Skin epidermis (tissue), 12 donors: ENCODE results near the gene CCDC142.
"Not testable (repeated sequence)": the region's sequence is repeated elsewhere in the genome, so short reads cannot be mapped to it uniquely, and the experiment has no call there.

Source experiments
- H3K27ac ChIP-seq, 21 experiments: fragments of 200-600 bp; sonication (generic) in 11 of 21; one replicate each; pipeline ENCODE4 v1.5.0; 2020; ENCODE audit warnings: mild to moderate bottlenecking in 3 of 21, inconsistent platforms in 2 of 21, moderate library complexity in 2 of 21
- H3K4me3 ChIP-seq, 7 experiments: fragments of 200-600 bp; sonication (generic) in 2 of 7; one replicate each; pipeline ENCODE4 v1.5.0; 2020; ENCODE audit warnings: inconsistent platforms in 2 of 7, mild to moderate bottlenecking in 2 of 7, moderate library complexity in 1 of 7

CCDC142 gene

GRCh38 chr2:74481431-74481830 lies 1.4 kb downstream of the CCDC142 start:
- Histone ChIP-seq H3K27ac (peak overlapping the region in 12 of 21 experiments; percentile 76 to 96 (median 88)), H3K4me3 (peak overlapping the region; percentile 72 to 96 (median 85))

- no peak overlapping the region for H3K27ac ChIP-seq
- H3K4me3 ChIP-seq: no peak overlapping the region
These were observed 7.9 kb downstream of the CCDC142 start for GRCh38 chr2:74474899-74475298.

DNA sequence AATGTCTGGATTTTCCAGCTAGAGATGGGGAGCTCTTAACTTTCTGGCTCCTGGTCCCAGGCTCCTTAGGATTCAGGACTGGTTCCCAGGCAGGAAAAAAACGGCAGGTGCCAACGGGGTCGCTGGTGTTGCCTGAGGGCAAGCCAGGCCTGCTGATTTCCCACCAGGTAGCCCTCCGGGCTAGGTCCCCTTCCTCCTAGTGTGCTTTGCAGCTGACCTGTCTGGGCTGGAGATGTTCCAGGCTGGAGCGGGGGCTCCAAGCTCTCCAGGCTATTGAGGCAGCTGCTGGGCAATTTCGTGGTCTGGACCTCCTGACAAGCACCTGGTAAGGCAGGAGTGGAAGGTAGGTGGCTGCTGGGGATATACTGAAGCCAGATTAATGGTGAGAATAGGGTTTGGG lies 8.3 kb downstream of the CCDC142 start:
- no peak overlapping the region for H3K4me3 ChIP-seq
- no peak overlapping the region for H3K27ac ChIP-seq

DNA sequence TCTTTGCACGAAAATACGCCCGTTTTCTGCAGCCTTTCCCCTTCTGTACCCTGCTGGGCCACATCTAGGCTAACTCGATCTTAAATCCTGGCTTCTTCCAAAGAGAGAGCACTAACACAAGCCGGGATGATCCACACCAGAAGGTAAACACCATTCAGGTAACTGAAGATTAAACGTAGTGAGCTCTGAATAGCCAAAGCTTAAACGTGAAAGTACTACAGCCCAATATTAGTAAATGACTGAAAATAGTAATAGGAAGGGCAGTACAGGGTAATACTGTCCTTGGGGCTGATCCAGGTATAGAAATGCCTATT lies 9.9 kb downstream of the CCDC142 start:
- Histone ChIP-seq H3K27ac (peak overlapping the region; percentile 52 to 96 (median 89)), H3K4me3 (peak overlapping the region; percentile 54 to 75 (median 67))

DNA sequence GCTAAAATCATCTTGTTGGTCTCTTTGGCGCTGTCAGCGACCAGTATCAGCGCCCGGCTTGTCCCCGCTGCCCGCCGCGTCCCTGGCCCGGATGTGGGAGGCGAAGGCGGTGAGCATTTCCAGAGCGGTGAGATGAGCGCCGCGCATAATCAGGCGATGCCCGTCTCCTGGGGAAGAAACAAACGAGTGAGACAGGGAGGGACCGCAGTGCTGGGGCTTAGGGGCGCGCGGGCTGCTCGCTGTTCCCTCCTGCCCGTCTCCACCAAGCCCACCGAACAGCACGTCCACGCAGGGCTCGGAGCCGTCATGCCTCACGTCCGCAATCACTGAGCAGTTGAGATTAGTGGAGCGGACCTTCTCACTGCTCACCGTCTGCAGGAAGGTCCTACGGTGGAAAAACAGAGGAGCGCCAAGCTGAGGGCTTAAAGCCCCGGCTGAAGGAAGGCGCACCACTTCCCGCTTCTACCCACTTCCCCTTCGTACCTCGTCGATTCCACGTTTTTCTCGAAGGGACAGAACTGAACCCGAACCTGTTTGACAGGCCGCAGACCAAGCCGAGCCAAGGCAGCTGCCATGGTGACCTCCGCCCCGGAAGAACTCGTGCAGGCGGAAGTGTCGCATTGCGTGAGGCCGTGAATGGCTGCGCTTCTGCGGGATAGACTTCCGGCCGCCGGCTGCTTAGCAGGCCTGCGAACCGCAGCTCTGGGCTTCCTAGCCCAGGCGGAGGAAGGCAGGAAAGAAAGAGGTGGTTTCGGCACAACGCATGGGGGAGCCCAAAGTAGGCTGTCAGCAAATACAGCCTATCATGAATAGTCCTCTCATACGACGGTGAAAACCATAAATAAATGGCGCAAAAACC lies 10.5 kb downstream of the CCDC142 start, which contains the start of gene MRPL53:
Gene MRPL53 (minus strand): TSS at position 595 of the 859 bp plus-strand sequence. CDS start 20 bp downstream, at position 575.
- H3K27ac ChIP-seq: peak within 1 kb of the TSS; percentile 52 to 96 (median 89)
- H3K4me3 ChIP-seq: peak within 1 kb of the TSS; percentile 54 to 75 (median 67)

- Histone ChIP-seq H3K4me3 (peak overlapping the region; percentile 54 to 75 (median 67)), H3K27ac (peak overlapping the region; percentile 47 to 96 (median 89))
These were observed 11.3 kb downstream of the CCDC142 start for GRCh38 chr2:74471332-74472065.

- H3K4me3 ChIP-seq: not testable (repeated sequence)
These were observed 12.1 kb downstream of the CCDC142 start for GRCh38 chr2:74470742-74471141.

GRCh38 chr2:74464406-74464805 lies 18.4 kb downstream of the CCDC142 start:
- Histone ChIP-seq H3K4me3 (peak overlapping the region; percentile 69 to 95 (median 82)), H3K27ac (peak overlapping the region in 20 of 21 experiments; percentile 24 to 94 (median 89))

More at GRCh38 chr2:74470742-74471141, 12.1 kb downstream of the CCDC142 start:
- H3K27ac ChIP-seq: not testable (repeated sequence)

DNA sequence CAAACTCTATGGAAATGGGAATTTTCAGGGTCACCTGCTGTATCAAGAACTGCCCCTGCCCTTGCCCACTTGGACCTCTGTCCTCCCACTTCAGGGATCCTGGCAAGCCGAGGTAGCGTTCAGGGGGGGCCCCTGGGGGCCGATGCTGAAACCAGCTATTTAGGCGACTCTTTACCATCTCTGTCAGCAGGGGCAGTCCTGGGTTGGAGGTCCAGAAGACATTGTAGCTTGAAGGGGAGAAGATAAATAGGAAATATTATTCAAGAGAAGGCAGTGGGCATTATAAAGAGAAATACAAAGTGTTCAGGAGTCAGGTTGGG lies 20.1 kb downstream of the CCDC142 start:
- H3K27ac ChIP-seq: no peak overlapping the region

DNA sequence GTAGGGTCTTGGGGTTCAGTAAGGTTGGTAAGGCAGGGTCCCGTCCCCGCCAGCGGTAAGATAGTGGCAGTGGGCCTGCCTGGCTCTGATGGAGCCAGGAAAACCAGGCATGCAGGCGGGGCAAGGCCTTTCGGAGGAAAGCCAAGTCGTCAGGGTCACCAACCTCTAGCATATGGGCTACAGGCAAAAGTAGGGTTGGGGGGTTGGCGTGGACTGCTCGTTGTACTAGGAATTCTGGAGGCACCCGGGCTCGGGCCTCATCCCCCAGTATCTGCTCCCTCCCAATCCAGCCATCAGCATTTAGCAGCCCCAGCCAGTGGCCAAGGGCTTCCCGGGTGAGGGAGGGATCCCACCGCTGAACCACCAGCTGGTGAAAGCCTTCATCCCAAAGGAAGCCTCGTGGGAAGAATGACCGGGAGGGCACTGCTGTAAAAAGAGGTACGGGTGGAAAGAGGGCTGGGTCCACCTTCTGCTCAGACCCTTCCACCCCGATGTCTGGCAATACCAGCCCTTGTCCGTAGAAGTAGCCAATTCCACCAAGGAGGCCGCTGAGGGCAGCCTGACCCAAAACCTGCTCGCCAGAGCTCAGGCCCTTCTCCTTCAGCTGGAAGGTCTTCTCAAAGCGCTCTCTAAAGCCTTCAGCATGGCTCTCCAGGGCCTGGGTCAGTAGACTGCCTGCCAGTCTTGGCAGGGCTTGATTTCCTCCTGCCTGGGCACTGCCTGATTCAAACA lies 20.6 kb downstream of the CCDC142 start:
- Histone ChIP-seq H3K27ac (no peak overlapping the region), H3K4me3 (no peak overlapping the region)

More for the DNA sequence above, 20.1 kb downstream of the CCDC142 start:
- H3K4me3 ChIP-seq: no peak overlapping the region

- H3K27ac ChIP-seq: peak overlapping the region in 1 of 21 experiments; percentile 12
These were observed 21.4 kb downstream of the CCDC142 start for GRCh38 chr2:74461187-74462053.

GRCh38 chr2:74460187-74460586 lies 22.6 kb downstream of the CCDC142 start:
- H3K4me3 ChIP-seq, H3K27ac ChIP-seq: not testable (repeated sequence)

More at GRCh38 chr2:74461187-74462053, 21.4 kb downstream of the CCDC142 start:
- no peak overlapping the region for H3K4me3 ChIP-seq

- Histone ChIP-seq H3K4me3 (peak overlapping the region in 4 of 7 experiments; percentile 58 to 76 (median 69)), H3K27ac (peak overlapping the region in 1 of 21 experiments; percentile 94)
These were observed 23.2 kb downstream of the CCDC142 start for GRCh38 chr2:74459503-74460118.

DNA sequence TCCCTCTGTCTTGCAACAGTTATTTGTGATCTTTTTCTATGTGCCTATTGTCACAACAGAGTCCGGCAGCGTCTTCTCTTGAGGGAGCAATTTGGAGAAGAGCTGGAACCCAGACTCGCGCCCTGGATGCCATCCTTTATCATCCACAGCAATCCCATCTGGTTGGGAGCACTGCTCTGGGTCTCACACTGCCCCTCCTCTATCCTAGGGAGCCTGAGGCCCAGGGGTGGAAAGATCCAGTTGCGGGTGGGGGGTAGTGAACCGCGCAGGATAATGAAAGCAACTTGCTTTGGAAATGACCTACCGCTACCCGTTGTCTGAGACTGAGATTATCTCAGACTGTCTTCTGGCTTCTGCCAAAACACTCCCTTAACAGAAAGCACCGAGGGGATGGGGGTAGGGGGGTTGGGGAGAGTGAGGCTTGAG lies 23.8 kb downstream of the CCDC142 start:
- Histone ChIP-seq H3K27ac (peak overlapping the region in 19 of 21 experiments; percentile 69 to 99 (median 86)), H3K4me3 (peak overlapping the region; percentile 58 to 76 (median 65))

DNA sequence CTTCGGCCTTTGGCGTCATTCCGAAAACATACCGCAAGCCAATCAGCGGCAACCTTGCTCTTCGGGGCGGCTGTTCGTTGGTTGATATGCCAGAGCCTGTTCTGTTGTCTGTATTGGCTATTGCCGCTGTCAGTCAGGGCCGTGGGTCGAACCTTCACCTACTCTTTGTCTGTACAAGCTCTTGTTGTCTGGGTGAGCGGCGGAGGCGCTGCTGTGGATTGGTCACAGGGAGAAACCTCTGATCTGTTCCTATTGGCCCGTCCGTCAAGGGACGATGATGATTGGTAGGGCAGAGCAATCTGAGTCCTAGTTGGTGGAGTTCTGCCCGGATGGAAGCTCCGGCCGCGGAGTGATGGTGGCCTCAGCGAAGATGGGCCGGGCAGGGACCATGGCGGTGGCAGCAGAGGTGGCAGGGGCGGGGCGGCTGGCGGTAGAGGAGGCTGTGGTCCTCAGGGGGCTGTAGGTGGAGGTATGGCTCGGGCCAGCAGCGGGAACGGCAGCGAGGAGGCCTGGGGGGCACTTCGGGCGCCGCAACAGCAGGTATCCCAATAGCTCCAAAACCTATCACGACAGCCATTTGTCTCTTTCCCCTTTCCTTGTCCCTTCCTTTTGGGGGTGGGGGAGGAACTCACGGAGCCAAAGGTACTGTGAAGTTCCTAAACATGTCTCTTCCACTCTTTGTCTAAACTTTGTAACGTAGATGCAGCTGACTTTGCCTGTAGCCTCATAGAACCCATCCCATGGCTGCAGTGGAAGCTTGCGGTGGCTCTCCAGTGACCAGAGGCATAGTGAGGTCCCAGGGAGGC lies 24.5 kb downstream of the CCDC142 start, which contains the start of gene WBP1:
Gene WBP1 (plus strand): TSS at position 307 of the 806 bp plus-strand sequence. CDS start 165 bp downstream, at position 472.
- Histone ChIP-seq H3K27ac (peak within 1 kb of the TSS; percentile 24 to 99 (median 94)), H3K4me3 (peak within 1 kb of the TSS; percentile 58 to 76 (median 65))

- Histone ChIP-seq H3K4me3 (peak overlapping the region; percentile 51 to 76 (median 65)), H3K27ac (peak overlapping the region; percentile 24 to 99 (median 94))
These were observed 25.2 kb downstream of the CCDC142 start for GRCh38 chr2:74457549-74458131.

DNA sequence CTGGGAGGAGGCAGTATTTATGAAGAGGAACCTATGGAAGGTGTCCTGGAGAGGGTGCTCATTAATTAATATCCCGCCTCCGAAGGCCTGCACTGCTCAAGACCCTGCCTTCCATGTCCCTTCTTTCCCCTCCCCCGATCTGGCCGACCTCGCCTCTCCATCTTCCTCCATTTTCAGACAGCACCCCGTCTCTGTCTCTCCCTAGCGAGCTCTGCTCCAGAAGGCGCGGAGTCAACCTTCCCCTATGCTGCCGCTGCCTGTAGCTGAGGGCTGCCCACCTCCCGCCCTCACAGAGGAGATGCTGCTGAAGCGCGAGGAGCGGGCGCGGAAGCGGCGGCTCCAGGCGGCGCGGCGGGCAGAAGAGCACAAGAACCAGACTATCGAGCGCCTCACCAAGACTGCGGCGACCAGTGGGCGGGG lies 25.7 kb downstream of the CCDC142 start:
- peak overlapping the region; percentile 51 to 76 (median 65) for H3K4me3 ChIP-seq
- peak overlapping the region; percentile 24 to 99 (median 94) for H3K27ac ChIP-seq
